Astrocyte (in vitro differentiated cells and primary cell): ENCODE data around the gene HGS. TPM values are rescaled to one million over a fixed set of nuclear protein-coding genes. Genes with fewer than 3 reads are reported as not detected.

Source experiments
- DNase-seq: peaks from one replicate; pipeline ENCODE4 v3.0.0-alpha.2; 2010; ENCODE audit warnings: low read depth
- FAIRE-seq: peaks from 2 replicates; lab custom pipeline; 2011; peaks lifted over from hg19 to GRCh38; lab: Jason Lieb, UNC
- H2AFZ ChIP-seq: 2 replicates; pipeline ENCODE4 v1.6.0; 2012; ENCODE audit warnings: low read depth, low read length, inconsistent platforms
- H3K27ac ChIP-seq: 2 replicates; pipeline ENCODE4 v1.5.1; 2011; ENCODE audit warnings: low read depth, low read length, inconsistent platforms
- H3K27me3 ChIP-seq: 2 replicates; pipeline ENCODE4 v1.6.0; 2011; ENCODE audit warnings: low read length, inconsistent platforms; ENCODE audit not compliant: insufficient read depth
- H3K36me3 ChIP-seq: 2 replicates; pipeline ENCODE4 v1.5.1; 2011; ENCODE audit warnings: low read length, inconsistent platforms; ENCODE audit not compliant: insufficient read depth
- H3K4me1 ChIP-seq: 2 replicates; pipeline ENCODE4 v1.5.1; 2011; ENCODE audit warnings: low read length, inconsistent platforms; ENCODE audit not compliant: insufficient read depth
- H3K4me2 ChIP-seq: 2 replicates; pipeline ENCODE4 v1.6.0; 2012; ENCODE audit warnings: low read length, inconsistent platforms
- H3K4me3 ChIP-seq: 2 replicates; pipeline ENCODE4 v1.5.1; 2011; ENCODE audit warnings: low read depth, mild to moderate bottlenecking, low read length, inconsistent platforms; ENCODE audit not compliant: insufficient read depth
- H3K79me2 ChIP-seq: 2 replicates; pipeline ENCODE4 v1.6.0; 2012; ENCODE audit warnings: mild to moderate bottlenecking, low read length, inconsistent platforms; ENCODE audit not compliant: insufficient read depth
- H3K9ac ChIP-seq: 2 replicates; pipeline ENCODE4 v1.6.0; 2012; ENCODE audit warnings: mild to moderate bottlenecking, low read length, inconsistent platforms
- H3K9me3 ChIP-seq: 2 replicates; pipeline ENCODE4 v1.5.1; 2012; ENCODE audit warnings: low read depth, mild to moderate bottlenecking, low read length, inconsistent platforms; ENCODE audit not compliant: insufficient read depth
- H4K20me1 ChIP-seq: 2 replicates; pipeline ENCODE4 v1.6.0; 2012; ENCODE audit warnings: low read length, inconsistent platforms; ENCODE audit not compliant: insufficient read depth
- H3K27ac Mint-ChIP-seq: one replicate; pipeline ENCODE4 v1.8.0; 2021; ENCODE audit warnings: mild to moderate bottlenecking, mixed read lengths; ENCODE audit not compliant: unreplicated experiment
- H3K27me3 Mint-ChIP-seq: one replicate; pipeline ENCODE4 v1.8.0; 2021; ENCODE audit warnings: low read depth, mixed read lengths; ENCODE audit not compliant: unreplicated experiment
- H3K36me3 Mint-ChIP-seq: one replicate; pipeline ENCODE4 v1.8.0; 2021; ENCODE audit warnings: low read depth, mixed read lengths; ENCODE audit not compliant: unreplicated experiment
- H3K4me1 Mint-ChIP-seq: one replicate; pipeline ENCODE4 v1.8.0; 2021; ENCODE audit warnings: low read depth, mixed read lengths; ENCODE audit not compliant: unreplicated experiment
- H3K4me3 Mint-ChIP-seq: one replicate; pipeline ENCODE4 v1.8.0; 2021; ENCODE audit warnings: mild to moderate bottlenecking, moderate library complexity, mixed read lengths; ENCODE audit not compliant: unreplicated experiment
- H3K9me3 Mint-ChIP-seq: one replicate; pipeline ENCODE4 v1.8.0; 2021; ENCODE audit warnings: mild to moderate bottlenecking, mixed read lengths; ENCODE audit not compliant: unreplicated experiment
- EZH2 ChIP-seq: IDR thresholded peaks from 2 replicates; pipeline ENCODE4 v1.6.1; 2012; ENCODE audit warnings: mild to moderate bottlenecking, low read length, inconsistent platforms; ENCODE audit not compliant: insufficient read depth
- total RNA-seq: library from RNA; stranded (reverse); gene quantifications from 2 replicates; pipeline ENCODE4 v1.2.1, GENCODE V29; 2021
- TF ChIP-seq, protein P1 (sequence below): IDR thresholded peaks from 2 replicates; pipeline ENCODE4 v1.5.1; 2011; ENCODE audit warnings: low read depth, mild to moderate bottlenecking, inconsistent platforms, low read length, moderate library complexity; ENCODE audit not compliant: insufficient read depth

HGS gene
- total RNA-seq, 1 donor from 2014 or later, result 122 TPM

DNA sequence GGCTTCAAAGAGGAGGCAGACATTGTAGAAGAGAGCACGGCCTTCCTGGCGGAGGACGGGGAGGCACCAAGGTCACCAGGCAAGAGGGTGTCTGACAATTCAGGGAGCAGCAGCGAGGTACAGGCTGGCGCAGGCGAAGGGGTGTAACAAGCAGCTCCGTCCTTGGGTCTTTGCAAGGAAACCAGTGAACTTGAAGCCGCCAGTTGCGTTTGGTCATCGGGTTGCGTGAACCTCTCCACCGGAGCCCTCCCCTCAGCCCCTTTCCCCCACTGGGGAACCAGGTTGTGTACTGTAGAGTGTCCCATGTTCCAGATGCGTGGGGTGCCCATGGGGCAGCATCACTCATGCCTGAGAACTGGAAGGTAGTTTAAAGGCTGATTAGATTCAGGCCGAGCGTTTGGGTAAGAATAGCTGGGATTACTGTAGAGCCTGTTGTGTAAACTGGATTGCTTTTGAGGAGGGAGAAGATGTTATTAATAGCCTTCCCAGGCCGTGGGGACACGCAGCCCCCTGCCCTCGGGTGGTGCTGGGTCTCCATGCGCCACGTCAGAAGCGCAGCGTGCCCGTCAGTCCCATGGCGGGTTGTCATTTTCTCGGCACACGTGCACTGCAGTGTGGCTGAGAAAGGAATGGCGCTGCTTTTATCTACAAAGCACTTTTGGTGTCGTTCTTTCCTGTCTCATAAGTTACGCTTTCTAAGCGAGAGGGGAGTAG is 21.9 kb downstream of the HGS start:
- Mint-ChIP-seq H3K36me3 (peaks cover 17% of the 10 kb centered on the region), H3K4me3 (no peak overlapping the region), H3K27ac (no peak overlapping the region), H3K9me3 (no peaks in the 10 kb centered on the region), H3K4me1 (peaks cover 14% of the 10 kb centered on the region), H3K27me3 (no peaks in the 10 kb centered on the region)
- FAIRE-seq (no peak), DNase-seq (no peak)
- Histone ChIP-seq H3K9me3 (no peaks in the 10 kb centered on the region), H3K4me2 (no peak overlapping the region), H3K4me1 (peaks cover 36% of the 10 kb centered on the region), H3K9ac (no peak overlapping the region), H3K36me3 (peaks cover 18% of the 10 kb centered on the region), H4K20me1 (peaks cover 65% of the 10 kb centered on the region), H2AFZ (no peak overlapping the region), H3K27ac (no peak overlapping the region), H3K27me3 (no peaks in the 10 kb centered on the region), H3K79me2 (peaks cover 51% of the 10 kb centered on the region), H3K4me3 (no peak overlapping the region)
- TF ChIP-seq, protein P1, sequence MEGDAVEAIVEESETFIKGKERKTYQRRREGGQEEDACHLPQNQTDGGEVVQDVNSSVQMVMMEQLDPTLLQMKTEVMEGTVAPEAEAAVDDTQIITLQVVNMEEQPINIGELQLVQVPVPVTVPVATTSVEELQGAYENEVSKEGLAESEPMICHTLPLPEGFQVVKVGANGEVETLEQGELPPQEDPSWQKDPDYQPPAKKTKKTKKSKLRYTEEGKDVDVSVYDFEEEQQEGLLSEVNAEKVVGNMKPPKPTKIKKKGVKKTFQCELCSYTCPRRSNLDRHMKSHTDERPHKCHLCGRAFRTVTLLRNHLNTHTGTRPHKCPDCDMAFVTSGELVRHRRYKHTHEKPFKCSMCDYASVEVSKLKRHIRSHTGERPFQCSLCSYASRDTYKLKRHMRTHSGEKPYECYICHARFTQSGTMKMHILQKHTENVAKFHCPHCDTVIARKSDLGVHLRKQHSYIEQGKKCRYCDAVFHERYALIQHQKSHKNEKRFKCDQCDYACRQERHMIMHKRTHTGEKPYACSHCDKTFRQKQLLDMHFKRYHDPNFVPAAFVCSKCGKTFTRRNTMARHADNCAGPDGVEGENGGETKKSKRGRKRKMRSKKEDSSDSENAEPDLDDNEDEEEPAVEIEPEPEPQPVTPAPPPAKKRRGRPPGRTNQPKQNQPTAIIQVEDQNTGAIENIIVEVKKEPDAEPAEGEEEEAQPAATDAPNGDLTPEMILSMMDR, result no peak
- TF ChIP-seq EZH2, result no peak

DNA sequence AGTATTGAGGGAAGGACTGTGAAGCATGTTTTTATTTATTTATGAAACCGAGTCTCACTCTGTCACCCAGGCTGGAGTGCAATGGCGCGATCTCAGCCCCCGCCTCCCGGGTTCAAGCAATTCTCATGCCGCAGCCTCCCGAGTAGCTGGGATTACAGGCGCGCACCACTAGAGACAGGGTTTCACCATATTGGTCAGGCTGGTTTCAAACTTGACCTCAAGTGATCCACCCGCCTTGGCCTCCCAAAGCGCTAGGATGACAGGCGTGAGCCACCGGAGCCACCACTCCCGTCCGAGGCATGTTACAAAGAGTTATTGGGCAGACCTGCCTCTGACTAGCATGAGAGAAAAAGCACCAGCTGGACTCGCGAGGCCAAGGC is 22.4 kb downstream of the HGS start:
- Mint-ChIP-seq H3K36me3 (peaks cover 17% of the 10 kb centered on the region), H3K4me3 (no peak overlapping the region)
- peaks cover 45% of the 10 kb centered on the region for H3K79me2 ChIP-seq

More for the DNA sequence above, 22.4 kb downstream of the HGS start:
- no peak for DNase-seq
- Mint-ChIP-seq H3K27me3 (no peaks in the 10 kb centered on the region), H3K4me1 (peaks cover 14% of the 10 kb centered on the region), H3K27ac (no peak overlapping the region), H3K9me3 (no peaks in the 10 kb centered on the region)
- Histone ChIP-seq H3K9me3 (no peaks in the 10 kb centered on the region), H3K4me2 (no peak overlapping the region), H3K27me3 (no peaks in the 10 kb centered on the region), H3K4me3 (no peak overlapping the region), H3K36me3 (peaks cover 14% of the 10 kb centered on the region), H4K20me1 (peaks cover 60% of the 10 kb centered on the region), H2AFZ (no peak overlapping the region), H3K27ac (no peak overlapping the region), H3K9ac (no peak overlapping the region), H3K4me1 (peaks cover 36% of the 10 kb centered on the region)
- TF ChIP-seq, protein P1, result no peak
- no peak for TF ChIP-seq EZH2
- FAIRE-seq, result no peak
